PC-3 (cell line): ENCODE data around the gene CARD10. TPM values are rescaled to one million over a fixed set of nuclear protein-coding genes. Genes with fewer than 3 reads are reported as not detected.

Experiments
- ATAC-seq: fragments of 200-7000 bp; cut with Tn5 transposase; 2 replicates; pipeline ENCODE4 v1.9.1; 2020; ENCODE audit warnings: mild to moderate bottlenecking, moderate library complexity
- BruUV-seq: library from RNA; stranded (reverse); fragments of 400-500 nt; replicated peaks from 2 replicates; lab custom pipeline; 2021; lab: Mats Ljungman, UMichigan
- CTCF ChIA-PET: fragments of 300-600 bp; sonication (Branson Sonifier 250); formaldehyde crosslinking; loops from one replicate; lab custom pipeline; 2022; ENCODE audit warnings: antibody characterized with exemption; lab: Charles Lee
- POLR2A ChIA-PET: fragments of 300-600 bp; sonication (Branson Sonifier 250); formaldehyde crosslinking; loops from one replicate; lab custom pipeline; 2022; ENCODE audit warnings: antibody characterized with exemption; ENCODE audit not compliant: unreplicated experiment; lab: Charles Lee
- DNase-seq: peaks from one replicate; pipeline ENCODE4 v3.0.0-alpha.2; 2015
- H2AFZ ChIP-seq: fragments of 300-600 bp; sonication (generic); 2 replicates; pipeline ENCODE4 v1.6.0; 2016; ENCODE audit warnings: antibody characterized with exemption, low read length
- H3F3A ChIP-seq: fragments of 300-600 bp; sonication (generic); one replicate; pipeline ENCODE4 v1.6.0; 2017; ENCODE audit warnings: antibody characterized with exemption, low read length, control low read depth, mild to moderate bottlenecking; ENCODE audit not compliant: unreplicated experiment
- H3K27ac ChIP-seq: fragments of 300-600 bp; sonication (generic); 2 replicates; pipeline ENCODE4 v1.5.1; 2016; ENCODE audit warnings: mild to moderate bottlenecking, low read length
- H3K27me3 ChIP-seq: fragments of 300-600 bp; sonication (generic); 2 replicates; pipeline ENCODE4 v1.6.1; 2016; ENCODE audit warnings: low read length, mixed read lengths
- H3K36me3 ChIP-seq: fragments of 300-600 bp; sonication (generic); 2 replicates; pipeline ENCODE4 v1.6.1; 2016; ENCODE audit warnings: low read depth, mixed run types, low read length, mixed read lengths
- H3K4me1 ChIP-seq: fragments of 300-600 bp; sonication (generic); 2 replicates; pipeline ENCODE4 v1.5.1; 2016; ENCODE audit warnings: low read length; ENCODE audit not compliant: insufficient read depth
- H3K4me2 ChIP-seq: fragments of 300-600 bp; sonication (generic); 2 replicates; pipeline ENCODE4 v1.6.0; 2016; ENCODE audit warnings: low read length
- H3K4me3 ChIP-seq: fragments of 300-600 bp; sonication (generic); 2 replicates; pipeline ENCODE4 v1.5.1; 2016; ENCODE audit warnings: mild to moderate bottlenecking, low read length, mixed read lengths
- H3K79me2 ChIP-seq: fragments of 300-600 bp; sonication (generic); 2 replicates; pipeline ENCODE4 v1.6.1; 2017; ENCODE audit warnings: low read length, mixed read lengths
- H3K9ac ChIP-seq: fragments of 300-600 bp; sonication (generic); 2 replicates; pipeline ENCODE4 v1.6.0; 2016; ENCODE audit warnings: mild to moderate bottlenecking, low read length
- H3K9me2 ChIP-seq: fragments of 300-600 bp; sonication (generic); replicated peaks from 2 replicates; pipeline ENCODE4 v1.6.1; 2016; ENCODE audit warnings: mixed run types, low read length, mixed read lengths
- H3K9me3 ChIP-seq: fragments of 300-600 bp; sonication (generic); 2 replicates; pipeline ENCODE4 v1.6.1; 2016; ENCODE audit warnings: low read length, mixed read lengths
- H4K20me1 ChIP-seq: fragments of 300-600 bp; sonication (generic); 2 replicates; pipeline ENCODE4 v1.6.1; 2016; ENCODE audit warnings: low read length, mixed read lengths
- CTCF ChIP-seq: fragments of 300-600 bp; sonication (generic); conservative IDR thresholded peaks from 2 replicates; pipeline ENCODE4 v1.5.1; 2017; ENCODE audit warnings: antibody characterized with exemption, low read depth, mild to moderate bottlenecking, low read length
- EZH2 ChIP-seq: fragments of 300-600 bp; sonication (generic); IDR thresholded peaks from one replicate; pipeline ENCODE4 v1.6.1; 2017; ENCODE audit warnings: antibody characterized with exemption, mild to moderate bottlenecking, low read length; ENCODE audit not compliant: unreplicated experiment
- EZH2phosphoT487 ChIP-seq: fragments of 300-600 bp; sonication (generic); IDR thresholded peaks from 2 replicates; pipeline ENCODE4 v1.6.1; 2018; ENCODE audit warnings: mild to moderate bottlenecking, antibody characterized with exemption, low read length, borderline replicate concordance
- intact Hi-C: fragments of 100-400 bp; cut with micrococcal nuclease; formaldehyde crosslinking; loops from 2 replicates; pipeline ENCODE4 v1.9.0; 2023
- total RNA-seq: library from RNA; depleted of rRNA; stranded (reverse); fragments of >200 nt; gene quantifications from 2 replicates; pipeline ENCODE4 v1.2.3, GENCODE V29; 2014

Gene CARD10
- total RNA-seq, 1 experiment from 2014 or later: 20.7 TPM

GRCh38 chr22:37488337-37489135 lies 30.7 kb downstream of the CARD10 start:
- no peak overlapping the region for H3K9ac ChIP-seq
- ChIA-PET CTCF (no interaction called here), POLR2A (no interaction called here)
- H3K27ac ChIP-seq: no peak overlapping the region
- H3K36me3 ChIP-seq: no peaks in the 10 kb centered on the region
- no peaks in the 10 kb centered on the region for H3F3A ChIP-seq
- H3K9me2 ChIP-seq: no peaks in the 10 kb centered on the region
- DNase-seq: no peak
- H3K9me3 ChIP-seq: no peaks in the 10 kb centered on the region
- H3K4me2 ChIP-seq: no peak overlapping the region
- H3K79me2 ChIP-seq: no peaks in the 10 kb centered on the region
- H3K27me3 ChIP-seq: no peaks in the 10 kb centered on the region
- no peaks in the 10 kb centered on the region for H4K20me1 ChIP-seq
- no peak overlapping the region for H2AFZ ChIP-seq
- BruUV-seq: no TSS peak
- intact Hi-C loops: no loop called here
- TF ChIP-seq EZH2phosphoT487 (no peak), EZH2 (no peak), CTCF (no peak)
- no peak overlapping the region for H3K4me3 ChIP-seq
- no peak for ATAC-seq
- peaks cover 3% of the 10 kb centered on the region; the same call in 1 of the 2 replicates for H3K4me1 ChIP-seq

- peaks cover 3% of the 10 kb centered on the region; the same call in 1 of the 2 replicates for H3K4me1 ChIP-seq
- H3K9me3 ChIP-seq: no peaks in the 10 kb centered on the region
- ATAC-seq (no peak), DNase-seq (no peak)
- no peak overlapping the region for H2AFZ ChIP-seq
- no peak overlapping the region for H3K4me2 ChIP-seq
- H3K27ac ChIP-seq: no peak overlapping the region
- H3K27me3 ChIP-seq: no peaks in the 10 kb centered on the region
- no TSS peak for BruUV-seq
- no peak overlapping the region for H3K9ac ChIP-seq
- H3K79me2 ChIP-seq: no peaks in the 10 kb centered on the region
- no peaks in the 10 kb centered on the region for H3F3A ChIP-seq
- TF ChIP-seq EZH2: no peak
- TF ChIP-seq CTCF: no peak
- no peak for TF ChIP-seq EZH2phosphoT487
- H3K9me2 ChIP-seq: no peaks in the 10 kb centered on the region
- no peaks in the 10 kb centered on the region for H3K36me3 ChIP-seq
- H4K20me1 ChIP-seq: no peaks in the 10 kb centered on the region
- ChIA-PET POLR2A (no interaction called here), CTCF (no interaction called here)
- intact Hi-C loops: no loop called here
- H3K4me3 ChIP-seq: no peak overlapping the region
These were observed 31.6 kb downstream of the CARD10 start for GRCh38 chr22:37487571-37487970.

GRCh38 chr22:37487129-37487528 lies 32.1 kb downstream of the CARD10 start:
- no peak overlapping the region for H3K27ac ChIP-seq
- no peak overlapping the region for H2AFZ ChIP-seq
- H3K4me2 ChIP-seq: no peak overlapping the region
- ATAC-seq (no peak), DNase-seq (no peak)
- H3K27me3 ChIP-seq: no peaks in the 10 kb centered on the region
- H4K20me1 ChIP-seq: no peaks in the 10 kb centered on the region
- POLR2A ChIA-PET: no interaction called here
- no peaks in the 10 kb centered on the region for H3K9me3 ChIP-seq
- no peaks in the 10 kb centered on the region for H3F3A ChIP-seq
- H3K4me1 ChIP-seq: peaks cover 3% of the 10 kb centered on the region; the same call in 1 of the 2 replicates
- no peaks in the 10 kb centered on the region for H3K9me2 ChIP-seq
- CTCF ChIA-PET: interaction anchor here (0.8 kb wide), 1 partner anchor 15 kb away, joined by 3 read pairs; no protein-coding TSS in a partner anchor
- no peak overlapping the region for H3K4me3 ChIP-seq
- BruUV-seq: no TSS peak
- H3K79me2 ChIP-seq: no peaks in the 10 kb centered on the region
- no peaks in the 10 kb centered on the region for H3K36me3 ChIP-seq
- intact Hi-C loops: no loop called here
- no peak overlapping the region for H3K9ac ChIP-seq
- TF ChIP-seq EZH2phosphoT487 (no peak), CTCF (no peak), EZH2 (no peak)
